Psoas muscle (tissue), 8 donors: ENCODE results near the gene AMZ1. TPM values are rescaled to one million over a fixed set of nuclear protein-coding genes. Genes with fewer than 3 reads are reported as not detected.

Experiments
- ATAC-seq, 4 donors: fragments of 200-7000 bp; cut with Tn5 transposase; one replicate each; pipeline ENCODE4 v1.9.1; 2020; ENCODE audit warnings: moderate library complexity in 3 of 4, mild to moderate bottlenecking in 2 of 4
- DNase-seq, 2 donors: peaks; one replicate each; pipeline ENCODE4 v3.0.0-alpha.2; 2020
- H3K27ac ChIP-seq: fragments of 200-600 bp; one replicate; pipeline ENCODE4 v1.8.0; 2022
- H3K27me3 ChIP-seq, 3 donors: fragments of 200-600 bp in 1 of 3; one replicate each; pipeline versions ENCODE4 v1.6.1 to v1.8.0; 2013 to 2022; ENCODE audit warnings: low read length in 2 of 3, mild to moderate bottlenecking in 2 of 3, moderate library complexity in 1 of 3; ENCODE audit not compliant: insufficient read depth in 3 of 3
- H3K36me3 ChIP-seq, 2 donors: fragments of 200-600 bp in 1 of 2; one replicate each; pipeline versions ENCODE4 v1.6.1 to v1.8.0; 2013 to 2022; ENCODE audit warnings: low read depth in 1 of 2, mild to moderate bottlenecking in 1 of 2, moderate library complexity in 1 of 2; ENCODE audit not compliant: insufficient read depth in 1 of 2
- H3K4me1 ChIP-seq: fragments of 200-600 bp; one replicate; pipeline ENCODE4 v1.8.0; 2022
- H3K4me3 ChIP-seq: fragments of 200-600 bp; one replicate; pipeline ENCODE4 v1.8.0; 2022; ENCODE audit warnings: mild to moderate bottlenecking
- H3K9me3 ChIP-seq: fragments of 200-600 bp; one replicate; pipeline ENCODE4 v1.8.0; 2022
- CTCF ChIP-seq: fragments of 200-600 bp; IDR thresholded peaks from one replicate; pipeline ENCODE4 v1.8.0; 2022; ENCODE audit warnings: antibody characterized with exemption
- WGBS, 3 donors: extraction: QIAGEN DNeasy Blood & Tissue Kit; methylation state at CpG; one replicate each; pipeline versions ENCODE4 v1.1.6 to v1.1.7; 2013; 5-methylcytosine and 5-hydroxymethylcytosine counted together
- intact Hi-C, 2 donors: fragments of 100-400 bp; cut with DNase I; formaldehyde crosslinking; loops; one replicate each; pipeline versions ENCODE4 v1.11.0 to v1.14.2; 2022
- polyA plus RNA-seq, 3 donors: library from polyadenylated mRNA; stranded (reverse); fragments of 200-250 nt; gene quantifications; one replicate each; pipeline ENCODE4 v1.2.3, GENCODE V29; 2013
- total RNA-seq, 4 donors: library from RNA; stranded (reverse); fragmentation: NEBNext Ultra II Directional in 2 of 4; extraction: Animal tissue kit (Norgen Biotek cat#: 25700) in 2 of 4; gene quantifications; one replicate each; pipeline versions ENCODE4 v1.2.1 to v1.2.4, GENCODE V29; 2021 to 2023
- donor health status: healthy with polysubstance abuse.
- donor health status: DM: no; HTN: no; CAD: no; lungs with moderate emphysema.
- donor health status: Bipolar disorder and iron deficiency.
- donor health status: healthy.
- donor health status: DM: yes; HTN: yes; CAD: no.
- donor health status: DM: no; HTN: no; CAD: no.
- donor health status: DM: no; HTN: no; CAD: no.
- donor health status: DM: yes; HTN: yes; CAD: no.

The AMZ1 gene
- total and polyA plus RNA-seq, 7 donors = 0.03 TPM; not detected in 6

- Histone ChIP-seq H3K4me1 (no peaks in the 10 kb centered on the region), H3K27ac (no peak overlapping the region), H3K27me3 (peaks cover 0 to 3% (median 0%) of the 10 kb centered on the region in 3 donors), H3K36me3 (no peaks in the 10 kb centered on the region), H3K4me3 (no peak overlapping the region), H3K9me3 (no peaks in the 10 kb centered on the region)
- WGBS, 3 donors = 59 to 73% (median 71%) methylated on average over 8 of the region's 8 CpGs
- no peak for ATAC-seq
- TF ChIP-seq CTCF = no peak
- intact Hi-C loops = no loop called here
- no peak for DNase-seq
Measured at GRCh38 chr7:2707481-2707880, 19.5 kb downstream of the AMZ1 start.

GRCh38 chr7:2708041-2708440 lies 20.0 kb downstream of the AMZ1 start:
- DNase-seq (no peak), ATAC-seq (no peak)
- H3K9me3 ChIP-seq = no peaks in the 10 kb centered on the region
- H3K36me3 ChIP-seq = no peaks in the 10 kb centered on the region
- H3K4me3 ChIP-seq = no peak overlapping the region
- no peak for TF ChIP-seq CTCF
- intact Hi-C loops = no loop called here
- 87 to 93% (median 93%) methylated on average over 10 of the region's 10 CpGs for WGBS, 3 donors
- H3K27ac ChIP-seq = no peak overlapping the region
- no peaks in the 10 kb centered on the region for H3K4me1 ChIP-seq
- H3K27me3 ChIP-seq = peaks cover 0 to 3% (median 0%) of the 10 kb centered on the region in 3 donors

- no peak overlapping the region for H3K27ac ChIP-seq
- H3K9me3 ChIP-seq = no peaks in the 10 kb centered on the region
- DNase-seq (no peak), ATAC-seq (no peak)
- WGBS, 3 donors = 87 to 94% (median 89%) methylated on average over 19 to 20 of the region's 20 CpGs
- intact Hi-C loops = no loop called here
- H3K4me1 ChIP-seq = no peaks in the 10 kb centered on the region
- no peak for TF ChIP-seq CTCF
- H3K4me3 ChIP-seq = no peak overlapping the region
- no peaks in the 10 kb centered on the region for H3K36me3 ChIP-seq
- H3K27me3 ChIP-seq = peaks cover 0 to 3% (median 0%) of the 10 kb centered on the region in 3 donors
Measured at GRCh38 chr7:2708547-2709310, 20.7 kb downstream of the AMZ1 start.

- intact Hi-C loops = no loop called here
- peak; percentile 78 for TF ChIP-seq CTCF
- H3K27me3 ChIP-seq = peaks cover 0 to 3% (median 0%) of the 10 kb centered on the region in 3 donors
- H3K36me3 ChIP-seq = no peaks in the 10 kb centered on the region
- no peaks in the 10 kb centered on the region for H3K4me1 ChIP-seq
- no peak overlapping the region for H3K27ac ChIP-seq
- H3K9me3 ChIP-seq = no peaks in the 10 kb centered on the region
- ATAC-seq (peak; percentile 72 to 89 (median 80)), DNase-seq (peak; percentile 64 to 79)
- no peak overlapping the region for H3K4me3 ChIP-seq
- 28 to 46% (median 31%) methylated on average over 32 to 35 of the region's 35 CpGs for WGBS, 3 donors
Measured at GRCh38 chr7:2709553-2710285, 21.7 kb downstream of the AMZ1 start.
